WTC11 (cell line): ENCODE measurements around the gene CCR9. TPM values are rescaled to one million over a fixed set of nuclear protein-coding genes. Genes with fewer than 3 reads are reported as not detected.

Experiments used
- ATAC-seq: fragments of 200-7000 bp; cut with Tn5 transposase; 2 replicates; pipeline ENCODE4 v1.10.0; 2021; ENCODE audit warnings: mild to moderate bottlenecking, moderate library complexity
- CTCF ChIA-PET: fragments of 300-600 bp; sonication (Branson Sonifier 250); formaldehyde crosslinking; loops from one replicate; lab custom pipeline; 2021; ENCODE audit warnings: antibody characterized with exemption; lab: Charles Lee
- POLR2A ChIA-PET: fragments of 350-600 bp; sonication (Branson Sonifier 250); formaldehyde crosslinking; loops from one replicate; lab custom pipeline; 2021; ENCODE audit warnings: antibody characterized with exemption; lab: Charles Lee
- DNase-seq: peaks from one replicate; pipeline ENCODE4 v3.0.0; 2021; ENCODE audit warnings: low spot score
- H3K27ac Mint-ChIP-seq: 2 replicates; pipeline ENCODE4 v1.8.0; 2021; ENCODE audit warnings: mixed read lengths
- H3K27me3 Mint-ChIP-seq: 2 replicates; pipeline ENCODE4 v1.8.0; 2021; ENCODE audit warnings: low read depth, mild to moderate bottlenecking, moderate library complexity, mixed read lengths
- H3K36me3 Mint-ChIP-seq: 2 replicates; pipeline ENCODE4 v1.8.0; 2021; ENCODE audit warnings: mixed read lengths
- H3K4me1 Mint-ChIP-seq: 2 replicates; pipeline ENCODE4 v1.8.0; 2022; ENCODE audit warnings: mixed read lengths
- H3K4me3 Mint-ChIP-seq: 2 replicates; pipeline ENCODE4 v1.8.0; 2021; ENCODE audit warnings: mild to moderate bottlenecking, moderate library complexity, mixed read lengths
- H3K9me3 Mint-ChIP-seq: 2 replicates; pipeline ENCODE4 v1.8.0; 2021; ENCODE audit warnings: mixed read lengths
- ATF1 ChIP-seq: sonication (generic); formaldehyde crosslinking; IDR thresholded peaks from 2 replicates; pipeline ENCODE4 v1.8.1; 2023; ENCODE audit warnings: mild to moderate bottlenecking, moderate library complexity, missing genetic modification reagents
- CTCF ChIP-seq: fragments of 200-600 bp; IDR thresholded peaks from 2 replicates; pipeline ENCODE4 v1.8.0; 2022; ENCODE audit warnings: antibody characterized with exemption
- EMX1 ChIP-seq: fragments of 250-450 bp; sonication (Bioruptor Pico); IDR thresholded peaks from 2 replicates; pipeline ENCODE4 v1.8.0; 2021; ENCODE audit warnings: mild to moderate bottlenecking
- ERG ChIP-seq: fragments of 250-450 bp; sonication (Bioruptor Pico); IDR thresholded peaks from 2 replicates; pipeline ENCODE4 v1.8.0; 2021; ENCODE audit warnings: mild to moderate bottlenecking
- ESRRA ChIP-seq: sonication (generic); formaldehyde crosslinking; IDR thresholded peaks from 2 replicates; pipeline ENCODE4 v1.8.1; 2022; ENCODE audit warnings: mild to moderate bottlenecking, missing genetic modification reagents, borderline replicate concordance
- FOXJ3 ChIP-seq: sonication (generic); formaldehyde crosslinking; IDR thresholded peaks from 2 replicates; pipeline ENCODE4 v1.9.0; 2021; ENCODE audit warnings: missing genetic modification reagents, mild to moderate bottlenecking, borderline replicate concordance
- GRHL2 ChIP-seq: fragments of 250-450 bp; sonication (Bioruptor Pico); IDR thresholded peaks from 2 replicates; pipeline ENCODE4 v1.8.0; 2022; ENCODE audit warnings: mild to moderate bottlenecking, moderate library complexity; ENCODE audit not compliant: insufficient replicate concordance, severe bottlenecking
- HMGXB4 ChIP-seq: sonication (generic); formaldehyde crosslinking; IDR thresholded peaks from 2 replicates; pipeline ENCODE4 v1.8.1; 2023; ENCODE audit warnings: mild to moderate bottlenecking, moderate library complexity, missing genetic modification reagents
- IRF1 ChIP-seq: sonication (generic); formaldehyde crosslinking; IDR thresholded peaks from 2 replicates; pipeline ENCODE4 v1.8.0; 2023; ENCODE audit warnings: missing genetic modification reagents
- JAZF1 ChIP-seq: fragments of 250-450 bp; sonication (Bioruptor Pico); IDR thresholded peaks from 2 replicates; pipeline ENCODE4 v1.9.0; 2021; ENCODE audit warnings: moderate library complexity, mild to moderate bottlenecking, inconsistent platforms
- NFATC4 ChIP-seq: fragments of 250-450 bp; sonication (Bioruptor Pico); IDR thresholded peaks from 2 replicates; pipeline ENCODE4 v1.9.0; 2021; ENCODE audit warnings: mild to moderate bottlenecking
- NFE2L1 ChIP-seq: sonication (generic); formaldehyde crosslinking; IDR thresholded peaks from 2 replicates; pipeline ENCODE4 v1.8.1; 2023; ENCODE audit warnings: missing genetic modification reagents
- NFYB ChIP-seq: sonication (generic); formaldehyde crosslinking; conservative IDR thresholded peaks from 2 replicates; pipeline ENCODE4 v1.8.0; 2022; ENCODE audit warnings: low read depth, missing genetic modification reagents
- NR2C2 ChIP-seq: sonication (generic); formaldehyde crosslinking; IDR thresholded peaks from 2 replicates; pipeline ENCODE4 v1.8.0; 2022; ENCODE audit warnings: mild to moderate bottlenecking, missing genetic modification reagents
- NR3C1 ChIP-seq: sonication (generic); formaldehyde crosslinking; conservative IDR thresholded peaks from 2 replicates; pipeline ENCODE4 v1.8.1; 2023; ENCODE audit warnings: low read depth, mild to moderate bottlenecking, missing genetic modification reagents
- OVOL2 ChIP-seq: fragments of 250-450 bp; sonication (Bioruptor Pico); IDR thresholded peaks from 2 replicates; pipeline ENCODE4 v1.9.0; 2021; ENCODE audit warnings: mild to moderate bottlenecking, borderline replicate concordance
- PREB ChIP-seq: sonication (generic); formaldehyde crosslinking; IDR thresholded peaks from 2 replicates; pipeline ENCODE4 v1.8.1; 2022; ENCODE audit warnings: mild to moderate bottlenecking, missing genetic modification reagents, moderate library complexity, borderline replicate concordance
- RELA ChIP-seq: sonication (generic); formaldehyde crosslinking; IDR thresholded peaks from 2 replicates; pipeline ENCODE4 v1.8.1; 2022; ENCODE audit warnings: missing genetic modification reagents, mild to moderate bottlenecking, borderline replicate concordance
- RORB ChIP-seq: fragments of 250-450 bp; sonication (Bioruptor Pico); IDR thresholded peaks from 2 replicates; pipeline ENCODE4 v1.9.0; 2021; ENCODE audit warnings: mild to moderate bottlenecking
- TEAD4 ChIP-seq: sonication (generic); formaldehyde crosslinking; IDR thresholded peaks from 2 replicates; pipeline ENCODE4 v1.8.0; 2022; ENCODE audit warnings: mild to moderate bottlenecking, missing genetic modification reagents
- ZNF232 ChIP-seq: sonication (generic); formaldehyde crosslinking; IDR thresholded peaks from 2 replicates; pipeline ENCODE4 v1.8.0; 2022; ENCODE audit warnings: mild to moderate bottlenecking, missing genetic modification reagents
- ZNF317 ChIP-seq: sonication (generic); formaldehyde crosslinking; IDR thresholded peaks from 2 replicates; pipeline ENCODE4 v1.8.1; 2023; ENCODE audit warnings: low read depth, mild to moderate bottlenecking, moderate library complexity, missing genetic modification reagents, borderline replicate concordance
- ZNF423 ChIP-seq: fragments of 250-450 bp; sonication (Bioruptor Pico); IDR thresholded peaks from 2 replicates; pipeline ENCODE4 v2.1.2; 2022; ENCODE audit warnings: mild to moderate bottlenecking, moderate library complexity
- ZSCAN18 ChIP-seq: fragments of 250-450 bp; sonication (Bioruptor Pico); IDR thresholded peaks from 2 replicates; pipeline ENCODE4 v2.1.2; 2022; ENCODE audit warnings: mild to moderate bottlenecking, moderate library complexity
- total RNA-seq: library from RNA; stranded (reverse); gene quantifications from 3 replicates; pipeline ENCODE4 v1.2.3, GENCODE V29; 2021

Gene CCR9
- total RNA-seq, 1 experiment from 2014 or later, result not detected

- DNase-seq (no peak), ATAC-seq (no peak)
- Mint-ChIP-seq H3K27ac (no peak overlapping the region), H3K36me3 (no peaks in the 10 kb centered on the region; the same call in 1 of the 2 replicates), H3K4me3 (no peak overlapping the region), H3K27me3 (peaks cover 26% of the 10 kb centered on the region), H3K4me1 (no peaks in the 10 kb centered on the region), H3K9me3 (peaks cover 25% of the 10 kb centered on the region)
- ChIA-PET POLR2A (no interaction called here), CTCF (no interaction called here)
- TF ChIP-seq JAZF1 (CRISPR knock-in tag), result no peak
- no peak for TF ChIP-seq ZNF317 (CRISPR knock-in tag)
- no peak for TF ChIP-seq ATF1 (CRISPR knock-in tag)
- no peak for TF ChIP-seq NFATC4 (CRISPR knock-in tag)
- no peak for TF ChIP-seq PREB (CRISPR knock-in tag)
- TF ChIP-seq NR2C2 (CRISPR knock-in tag), result no peak
- TF ChIP-seq OVOL2, result no peak
- no peak for TF ChIP-seq CTCF
- TF ChIP-seq ZSCAN18 (CRISPR knock-in tag), result no peak
- TF ChIP-seq IRF1 (CRISPR knock-in tag), result no peak
- TF ChIP-seq ZNF423 (CRISPR knock-in tag), result no peak
- no peak for TF ChIP-seq ESRRA (CRISPR knock-in tag)
- no peak for TF ChIP-seq TEAD4
- TF ChIP-seq NR3C1, result no peak
- TF ChIP-seq RORB, result no peak
- no peak for TF ChIP-seq ERG (CRISPR knock-in tag)
These were observed 25.2 kb upstream of the CCR9 start for GRCh38 chr3:45861043-45861719.

GRCh38 chr3:45864760-45865519 lies 21.4 kb upstream of the CCR9 start:
- peaks cover 15% of the 10 kb centered on the region for H3K9me3 Mint-ChIP-seq
- no peak overlapping the region for H3K4me3 Mint-ChIP-seq
- POLR2A ChIA-PET, result no interaction called here
- H3K4me1 Mint-ChIP-seq, result no peaks in the 10 kb centered on the region
- H3K36me3 Mint-ChIP-seq, result no peaks in the 10 kb centered on the region; the same call in 1 of the 2 replicates
- no peak for DNase-seq
- H3K27ac Mint-ChIP-seq, result no peak overlapping the region
- CTCF ChIA-PET, result no interaction called here
- no peak for ATAC-seq
- peaks cover 24% of the 10 kb centered on the region for H3K27me3 Mint-ChIP-seq
- TF ChIP-seq NR3C1 (no peak), ZNF232 (CRISPR knock-in tag) (no peak), ESRRA (CRISPR knock-in tag) (no peak), FOXJ3 (CRISPR knock-in tag) (no peak), GRHL2 (CRISPR knock-in tag) (no peak), NFE2L1 (CRISPR knock-in tag) (no peak), ZNF317 (CRISPR knock-in tag) (no peak), RELA (no peak), ZSCAN18 (CRISPR knock-in tag) (no peak), OVOL2 (no peak), HMGXB4 (CRISPR knock-in tag) (no peak), EMX1 (no peak), NFYB (CRISPR knock-in tag) (no peak)
